HFF-Myc (cell line): ENCODE measurements around the gene CLDN24.

Experiments
- DNase-seq: peaks from one replicate; pipeline ENCODE4 v3.0.0-alpha.2; 2011; ENCODE audit warnings: low read depth; ENCODE audit errors: extremely low read depth
- H3K4me3 ChIP-seq: replicated peaks from 2 replicates; pipeline ENCODE4 v1.5.1; 2011; ENCODE audit warnings: low read depth, mild to moderate bottlenecking, control low read depth, low read length
- CTCF ChIP-seq: IDR thresholded peaks from 2 replicates; pipeline ENCODE4 v1.5.1; 2012; ENCODE audit warnings: mild to moderate bottlenecking, low read depth, low read length, control low read depth; ENCODE audit errors: missing control alignments

Gene CLDN24

DNA sequence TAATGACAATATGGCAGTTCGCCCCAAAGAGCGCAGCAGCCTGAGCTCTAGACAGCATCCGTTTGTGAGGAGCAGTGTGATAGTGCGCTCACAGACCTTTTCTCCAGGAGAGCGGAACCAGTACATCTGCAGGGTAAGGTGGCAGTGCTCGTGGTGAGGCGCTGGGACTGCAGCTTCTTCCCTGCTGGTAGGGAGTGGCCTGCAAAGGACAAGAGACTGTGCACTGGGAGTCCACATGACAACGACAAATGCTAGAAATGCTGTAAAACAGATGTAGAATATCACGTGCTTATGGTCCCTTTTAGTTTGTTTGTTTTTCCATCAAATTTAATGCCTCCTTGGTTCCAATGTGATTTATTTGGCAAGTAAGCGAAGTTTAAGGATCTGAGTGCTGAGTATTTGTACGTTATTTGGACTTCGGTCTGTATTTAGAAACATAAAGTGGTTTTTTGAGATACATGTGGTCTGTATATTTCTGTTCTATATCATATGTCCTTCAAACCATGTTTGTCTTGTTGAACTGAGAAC, 37.9 kb downstream of the CLDN24 start:
- DNase-seq, result no peak
- no peak overlapping the region for H3K4me3 ChIP-seq
- TF ChIP-seq CTCF, result no peak

- TF ChIP-seq CTCF, result no peak
- DNase-seq, result no peak
- no peak overlapping the region for H3K4me3 ChIP-seq
Measured at GRCh38 chr4:183276106-183276505, 46.1 kb downstream of the CLDN24 start.

DNA sequence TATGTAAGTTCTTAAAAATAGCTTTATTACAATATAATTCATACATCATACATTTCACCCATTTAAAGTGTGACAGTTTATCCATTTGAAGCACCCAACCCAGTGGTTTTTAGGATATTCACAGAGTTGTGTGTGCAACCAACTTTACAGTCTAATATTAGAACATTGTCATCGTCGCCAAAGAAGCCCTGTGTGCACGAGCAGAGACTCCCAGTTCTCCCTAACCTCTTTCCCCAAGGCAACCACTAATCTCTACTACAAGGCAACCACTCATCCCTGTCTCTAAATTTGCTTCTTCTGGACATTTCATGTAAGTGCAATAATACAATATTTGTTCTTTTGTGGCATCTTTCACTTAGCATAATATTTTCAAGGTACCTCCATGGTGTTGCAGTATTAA, 49.8 kb downstream of the CLDN24 start:
- H3K4me3 ChIP-seq, result no peak overlapping the region
- TF ChIP-seq CTCF, result no peak
- no peak for DNase-seq
